Lower lobe of right lung (tissue), 2 donors: ENCODE data around the gene ZNF316. TPM values are rescaled to one million over a fixed set of nuclear protein-coding genes. Genes with fewer than 3 reads are reported as not detected.
A peak's percentile ranks its signal among the peaks of the same experiment; 100 is the strongest.

Experiments
- ATAC-seq, 2 donors: fragments of 200-7000 bp; cut with Tn5 transposase; one replicate each; pipeline ENCODE4 v1.9.1; 2020 to 2022; ENCODE audit warnings: mild to moderate bottlenecking in 2 of 2, moderate library complexity in 2 of 2
- DNase-seq: peaks from one replicate; pipeline ENCODE4 v3.0.0-alpha.2; 2020
- H3K27ac ChIP-seq: fragments of 200-600 bp; one replicate; pipeline ENCODE4 v1.8.0; 2022
- H3K27me3 ChIP-seq: fragments of 200-600 bp; one replicate; pipeline ENCODE4 v1.8.0; 2022; ENCODE audit warnings: low read depth
- H3K36me3 ChIP-seq: fragments of 200-600 bp; one replicate; pipeline ENCODE4 v1.8.0; 2022; ENCODE audit warnings: mild to moderate bottlenecking
- H3K4me1 ChIP-seq: fragments of 200-600 bp; one replicate; pipeline ENCODE4 v1.8.0; 2022
- H3K4me3 ChIP-seq: fragments of 200-600 bp; one replicate; pipeline ENCODE4 v1.8.0; 2022; ENCODE audit warnings: mild to moderate bottlenecking
- H3K9me3 ChIP-seq: fragments of 200-600 bp; one replicate; pipeline ENCODE4 v1.8.0; 2022
- CTCF ChIP-seq: fragments of 200-600 bp; IDR thresholded peaks from one replicate; pipeline ENCODE4 v1.8.0; 2022; ENCODE audit warnings: antibody characterized with exemption, mild to moderate bottlenecking
- intact Hi-C: fragments of 100-400 bp; cut with DNase I; formaldehyde crosslinking; loops from one replicate; pipeline ENCODE4 v1.11.0; 2022
- total RNA-seq: library from RNA; stranded (reverse); fragmentation: NEBNext Ultra II Directional; extraction: Animal tissue kit (Norgen Biotek cat#: 25700); gene quantifications from one replicate; pipeline ENCODE4 v1.2.1, GENCODE V29; 2021
- donor health status: DM: no; HTN: yes; CAD: no; lungs with severe emphysema.

The ZNF316 gene
- total RNA-seq, 1 donor from 2014 or later = 43.2 TPM

GRCh38 chr7:6600093-6600492 is 37.0 kb upstream of the ZNF316 start:
- no peaks in the 10 kb centered on the region for H3K9me3 ChIP-seq
- H3K27me3 ChIP-seq = no peaks in the 10 kb centered on the region
- ATAC-seq = no peak
- intact Hi-C loops = no loop called here
- no peak for TF ChIP-seq CTCF
- no peak for DNase-seq
- no peak overlapping the region for H3K4me3 ChIP-seq
- H3K4me1 ChIP-seq = no peaks in the 10 kb centered on the region
- H3K36me3 ChIP-seq = peaks cover 96% of the 10 kb centered on the region
- H3K27ac ChIP-seq = no peak overlapping the region

GRCh38 chr7:6604458-6604857 is 32.7 kb upstream of the ZNF316 start:
- ATAC-seq = no peak
- DNase-seq = no peak
- no peak for TF ChIP-seq CTCF
- intact Hi-C loops = no loop called here
- Histone ChIP-seq H3K9me3 (no peaks in the 10 kb centered on the region), H3K27ac (no peak overlapping the region), H3K4me1 (no peaks in the 10 kb centered on the region), H3K4me3 (no peak overlapping the region), H3K36me3 (peaks cover 91% of the 10 kb centered on the region), H3K27me3 (no peaks in the 10 kb centered on the region)

GRCh38 chr7:6606866-6607583 is 30.1 kb upstream of the ZNF316 start:
- Histone ChIP-seq H3K36me3 (peaks cover 65% of the 10 kb centered on the region), H3K27me3 (no peaks in the 10 kb centered on the region), H3K27ac (no peak overlapping the region), H3K4me3 (no peak overlapping the region), H3K9me3 (no peaks in the 10 kb centered on the region), H3K4me1 (no peaks in the 10 kb centered on the region)
- intact Hi-C loops = no loop called here
- ATAC-seq = peak; percentile 9 to 11
- DNase-seq = no peak
- TF ChIP-seq CTCF = no peak

GRCh38 chr7:6607651-6608051 is 29.5 kb upstream of the ZNF316 start:
- H3K27ac ChIP-seq = no peak overlapping the region
- no peak for TF ChIP-seq CTCF
- H3K27me3 ChIP-seq = no peaks in the 10 kb centered on the region
- H3K9me3 ChIP-seq = no peaks in the 10 kb centered on the region
- ATAC-seq (peak; percentile 15 to 36), DNase-seq (no peak)
- no peak overlapping the region for H3K4me3 ChIP-seq
- intact Hi-C loops = no loop called here
- peaks cover 60% of the 10 kb centered on the region for H3K36me3 ChIP-seq
- H3K4me1 ChIP-seq = no peaks in the 10 kb centered on the region

GRCh38 chr7:6608081-6608480 is 29.0 kb upstream of the ZNF316 start:
- no peaks in the 10 kb centered on the region for H3K27me3 ChIP-seq
- H3K27ac ChIP-seq = no peak overlapping the region
- H3K36me3 ChIP-seq = peaks cover 56% of the 10 kb centered on the region
- TF ChIP-seq CTCF = no peak
- no peak overlapping the region for H3K4me3 ChIP-seq
- no peaks in the 10 kb centered on the region for H3K4me1 ChIP-seq
- intact Hi-C loops = no loop called here
- H3K9me3 ChIP-seq = no peaks in the 10 kb centered on the region
- ATAC-seq = no peak
- no peak for DNase-seq
